DMS79 treated with DMSO at 0.1 percent for 48 hours (cell line): Measurements from ENCODE around the gene IRF2BP2.

Source experiments
- DNase-seq: peaks from one replicate; lab custom pipeline; 2025; lab: John Stamatoyannopoulos, UW

IRF2BP2 gene

GRCh38 chr1:234582681-234583301 is 27.2 kb downstream of the IRF2BP2 start:
- no peak for DNase-seq

GRCh38 chr1:234582186-234582585 is 27.8 kb downstream of the IRF2BP2 start:
- no peak for DNase-seq

GRCh38 chr1:234581063-234581714 is 28.8 kb downstream of the IRF2BP2 start:
- no peak for DNase-seq

- no peak for DNase-seq
These were observed 30.0 kb downstream of the IRF2BP2 start for GRCh38 chr1:234579967-234580366.

- DNase-seq, result no peak
These were observed 31.2 kb downstream of the IRF2BP2 start for GRCh38 chr1:234578735-234579134.

- no peak for DNase-seq
These were observed 31.9 kb downstream of the IRF2BP2 start for GRCh38 chr1:234578087-234578486.

- no peak for DNase-seq
These were observed 36.2 kb downstream of the IRF2BP2 start for GRCh38 chr1:234573711-234574299.

GRCh38 chr1:234572966-234573365 is 37.0 kb downstream of the IRF2BP2 start:
- no peak for DNase-seq

- no peak for DNase-seq
These were observed 38.3 kb downstream of the IRF2BP2 start for GRCh38 chr1:234571702-234572101.

GRCh38 chr1:234570329-234571120 is 39.5 kb downstream of the IRF2BP2 start:
- no peak for DNase-seq

- DNase-seq, result no peak
These were observed 41.6 kb downstream of the IRF2BP2 start for GRCh38 chr1:234568345-234568744.

- DNase-seq, result no peak
These were observed 44.8 kb downstream of the IRF2BP2 start for GRCh38 chr1:234565132-234565531.

GRCh38 chr1:234564035-234565029 is 45.6 kb downstream of the IRF2BP2 start:
- no peak for DNase-seq

GRCh38 chr1:234562334-234562733 is 47.6 kb downstream of the IRF2BP2 start:
- DNase-seq, result no peak

GRCh38 chr1:234561319-234561718 is 48.7 kb downstream of the IRF2BP2 start:
- no peak for DNase-seq

GRCh38 chr1:234559902-234560676 is 49.9 kb downstream of the IRF2BP2 start:
- no peak for DNase-seq

- DNase-seq, result no peak
These were observed 50.7 kb downstream of the IRF2BP2 start for GRCh38 chr1:234559152-234559901.

GRCh38 chr1:234558330-234558836 is 51.6 kb downstream of the IRF2BP2 start:
- no peak for DNase-seq

- no peak for DNase-seq
These were observed 53.6 kb downstream of the IRF2BP2 start for GRCh38 chr1:234556245-234556943.
